Left kidney (tissue), 2 donors: Measurements from ENCODE around the gene MAGEA3. TPM values are rescaled to one million over a fixed set of nuclear protein-coding genes. Genes with fewer than 3 reads are reported as not detected.
"Not testable (repeated sequence)": the region's sequence is repeated elsewhere in the genome, so short reads cannot be mapped to it uniquely, and the experiment has no call there.

Experiments
- DNase-seq: peaks from one replicate; pipeline ENCODE4 v3.0.0-alpha.2; 2013
- polyA plus RNA-seq: library from polyadenylated mRNA; unstranded; fragments of 120-200 nt; gene quantifications from one replicate; pipeline ENCODE4 v1.2.1, GENCODE V29; 2013; ENCODE audit not compliant: insufficient read length

The MAGEA3 gene
- polyA plus RNA-seq, 1 donor = not detected

DNA sequence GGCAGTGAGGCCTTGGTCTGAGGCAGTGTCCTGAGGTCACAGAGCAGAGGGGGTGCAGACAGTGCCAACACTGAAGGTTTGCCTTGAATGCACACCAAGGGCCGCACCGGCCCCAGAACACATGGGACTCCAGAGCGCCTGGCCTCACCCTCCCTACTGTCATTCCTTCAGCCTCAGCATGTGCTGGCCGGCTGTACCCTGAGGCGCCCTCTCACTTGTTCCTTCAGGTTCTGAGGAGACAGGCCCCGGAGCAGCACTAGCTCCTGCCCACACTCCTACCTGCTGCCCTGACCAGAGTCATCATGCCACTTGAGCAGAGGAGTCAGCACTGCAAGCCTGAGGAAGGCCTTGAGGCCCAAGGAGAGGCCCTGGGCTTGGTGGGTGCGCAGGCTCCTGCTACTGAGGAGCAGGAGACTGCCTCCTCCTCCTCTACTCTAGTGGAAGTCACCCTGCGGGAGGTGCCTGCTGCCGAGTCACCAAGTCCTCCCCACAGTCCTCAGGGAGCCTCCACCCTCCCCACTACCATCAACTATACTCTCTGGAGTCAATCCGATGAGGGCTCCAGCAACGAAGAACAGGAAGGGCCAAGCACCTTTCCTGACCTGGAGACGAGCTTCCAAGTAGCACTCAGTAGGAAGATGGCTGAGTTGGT lies 37.4 kb downstream of the MAGEA3 start:
- DNase-seq = no peak

DNA sequence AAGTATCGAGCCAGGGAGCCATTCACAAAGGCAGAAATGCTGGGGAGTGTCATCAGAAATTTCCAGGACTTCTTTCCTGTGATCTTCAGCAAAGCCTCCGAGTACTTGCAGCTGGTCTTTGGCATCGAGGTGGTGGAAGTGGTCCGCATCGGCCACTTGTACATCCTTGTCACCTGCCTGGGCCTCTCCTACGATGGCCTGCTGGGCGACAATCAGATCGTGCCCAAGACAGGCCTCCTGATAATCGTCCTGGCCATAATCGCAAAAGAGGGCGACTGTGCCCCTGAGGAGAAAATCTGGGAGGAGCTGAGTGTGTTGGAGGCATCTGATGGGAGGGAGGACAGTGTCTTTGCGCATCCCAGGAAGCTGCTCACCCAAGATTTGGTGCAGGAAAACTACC lies 37.9 kb downstream of the MAGEA3 start:
- not testable (repeated sequence) for DNase-seq

DNA sequence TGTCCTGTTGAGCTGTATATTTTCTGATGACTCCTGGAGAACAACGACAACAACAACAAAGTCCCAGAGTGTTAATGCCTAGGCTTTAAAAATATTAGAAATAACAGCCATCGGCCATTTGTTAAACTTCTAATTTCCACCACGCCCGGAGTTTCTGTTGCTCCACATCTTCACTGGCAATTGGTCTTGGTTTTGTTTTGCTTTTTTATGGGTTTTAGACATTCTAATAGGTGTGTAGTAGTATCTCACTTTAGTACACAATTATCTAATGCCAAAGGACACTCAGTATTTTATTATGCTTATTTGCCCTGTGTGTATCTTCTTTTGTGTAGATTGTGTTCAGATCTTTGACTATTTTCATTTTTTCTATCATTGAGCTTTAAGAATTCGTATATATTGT lies 40.0 kb downstream of the MAGEA3 start:
- no peak for DNase-seq

Other genes starting within 250 kb of the MAGEA3 start
- 0.18 TPM for gene GABRA3, start 247.5 kb upstream of the MAGEA3 start, polyA plus RNA-seq
- gene GABRQ, start 60.9 kb upstream of the MAGEA3 start, polyA plus RNA-seq = 0.98 TPM
- gene CSAG2, start 10.5 kb downstream of the MAGEA3 start, polyA plus RNA-seq = not detected
- gene MAGEA2B, start 15.8 kb downstream of the MAGEA3 start, polyA plus RNA-seq = not detected
- gene CSAG1, start 34.9 kb downstream of the MAGEA3 start, polyA plus RNA-seq = not detected
- gene MAGEA12, start 35.0 kb downstream of the MAGEA3 start, polyA plus RNA-seq = not detected
- gene MAGEA2, start 55.0 kb downstream of the MAGEA3 start, polyA plus RNA-seq = not detected
- not detected for gene CSAG3, start 60.4 kb downstream of the MAGEA3 start, polyA plus RNA-seq
- not detected for gene MAGEA6, start 70.9 kb downstream of the MAGEA3 start, polyA plus RNA-seq
- gene CETN2, start 132.0 kb downstream of the MAGEA3 start, polyA plus RNA-seq = 109 TPM
- gene NSDHL, start 132.3 kb downstream of the MAGEA3 start, polyA plus RNA-seq = 24.1 TPM
- 42.6 TPM for gene ZNF185, start 199.3 kb downstream of the MAGEA3 start, polyA plus RNA-seq